Neural crest cell (in vitro differentiated cells): ENCODE data around the gene MED6. TPM values are rescaled to one million over a fixed set of nuclear protein-coding genes. Genes with fewer than 3 reads are reported as not detected.
A peak's percentile ranks its signal among the peaks of the same experiment; 100 is the strongest.

Experiments used
- DNase-seq: peaks from one replicate; pipeline ENCODE4 v3.0.0; 2021; ENCODE audit warnings: low read depth, mixed read lengths, low spot score
- H3K27ac Mint-ChIP-seq: one replicate; pipeline ENCODE4 v1.8.0; 2021; ENCODE audit warnings: mild to moderate bottlenecking, mixed read lengths; ENCODE audit not compliant: unreplicated experiment
- H3K27me3 Mint-ChIP-seq: 2 replicates; pipeline ENCODE4 v1.8.0; 2021; ENCODE audit warnings: low read depth, mild to moderate bottlenecking, mixed read lengths
- H3K36me3 Mint-ChIP-seq: 2 replicates; pipeline ENCODE4 v1.8.0; 2021; ENCODE audit warnings: low read depth, mild to moderate bottlenecking, mixed read lengths
- H3K4me1 Mint-ChIP-seq: 2 replicates; pipeline ENCODE4 v1.8.0; 2021; ENCODE audit warnings: mixed read lengths
- H3K4me3 Mint-ChIP-seq: one replicate; pipeline ENCODE4 v1.8.0; 2021; ENCODE audit warnings: mild to moderate bottlenecking, mixed read lengths
- H3K9me3 Mint-ChIP-seq: 2 replicates; pipeline ENCODE4 v1.8.0; 2021; ENCODE audit warnings: mixed read lengths
- CTCF ChIP-seq: fragments of 200-600 bp; sonication (generic); conservative IDR thresholded peaks from 2 replicates; pipeline ENCODE4 v1.5.0; 2021; ENCODE audit warnings: antibody characterized with exemption, mild to moderate bottlenecking
- total RNA-seq: library from RNA; stranded (reverse); gene quantifications from 2 replicates; pipeline ENCODE4 v1.2.1, GENCODE V29; 2021

MED6 gene
- total RNA-seq, 1 donor from 2014 or later = 52.3 TPM

DNA sequence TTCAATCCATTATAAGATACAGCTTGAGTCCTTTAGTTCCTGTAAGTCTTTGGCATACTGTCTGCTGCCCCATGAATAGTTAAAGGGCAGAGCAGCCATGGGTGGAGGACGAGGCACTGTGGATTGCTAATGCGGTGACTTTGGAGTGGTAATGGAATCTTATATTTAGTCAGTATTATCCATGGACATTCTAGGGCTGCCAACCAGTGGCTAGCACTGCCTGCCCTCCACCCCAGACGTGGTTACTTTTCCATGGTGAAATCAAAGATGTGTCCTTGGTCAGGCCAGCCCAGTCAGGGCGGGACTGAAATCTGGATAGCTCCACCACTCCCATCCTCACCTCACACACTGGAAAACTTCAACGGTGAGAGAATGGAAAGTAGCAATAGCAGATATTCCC lies 43.5 kb upstream of the MED6 start:
- H3K27me3 Mint-ChIP-seq = peaks cover 46% of the 10 kb centered on the region
- H3K27ac Mint-ChIP-seq = no peak overlapping the region

GRCh38 chr14:70642303-70643235 lies 42.1 kb upstream of the MED6 start:
- Mint-ChIP-seq H3K27ac (no peak overlapping the region), H3K9me3 (no peaks in the 10 kb centered on the region), H3K27me3 (peaks cover 57% of the 10 kb centered on the region), H3K4me3 (peak overlapping the region; percentile 88), H3K4me1 (peaks cover 22% of the 10 kb centered on the region), H3K36me3 (no peaks in the 10 kb centered on the region)
- DNase-seq = peak; percentile 32
- TF ChIP-seq CTCF = no peak

More for the DNA sequence above, 43.5 kb upstream of the MED6 start:
- no peak for TF ChIP-seq CTCF
- Mint-ChIP-seq H3K9me3 (no peaks in the 10 kb centered on the region), H3K36me3 (no peaks in the 10 kb centered on the region), H3K4me1 (peaks cover 22% of the 10 kb centered on the region), H3K4me3 (peak overlapping the region; percentile 88)
- DNase-seq = no peak

GRCh38 chr14:70641548-70642302 lies 41.3 kb upstream of the MED6 start, which contains the start of gene TTC9:
TSS of gene TTC9 (plus strand) at chr14:70641916. CDS start at chr14:70642130, 214 bp downstream.
- H3K36me3 Mint-ChIP-seq = no peaks in the 10 kb centered on the region
- H3K27ac Mint-ChIP-seq = no peak within 1 kb of the TSS
- peak within 1 kb of the TSS; percentile 94 for H3K4me3 Mint-ChIP-seq
- no peaks in the 10 kb centered on the region for H3K9me3 Mint-ChIP-seq
- H3K4me1 Mint-ChIP-seq = peaks cover 21% of the 10 kb centered on the region
- H3K27me3 Mint-ChIP-seq = peaks cover 62% of the 10 kb centered on the region
- no peak for TF ChIP-seq CTCF
- DNase-seq = peak; percentile 26

- Mint-ChIP-seq H3K36me3 (no peaks in the 10 kb centered on the region), H3K27ac (no peak overlapping the region), H3K27me3 (peaks cover 67% of the 10 kb centered on the region), H3K4me1 (peaks cover 19% of the 10 kb centered on the region), H3K9me3 (no peaks in the 10 kb centered on the region), H3K4me3 (peak overlapping the region; percentile 94)
- DNase-seq = no peak
- TF ChIP-seq CTCF = no peak
Observed at GRCh38 chr14:70640938-70641547, 40.6 kb upstream of the MED6 start.

- Mint-ChIP-seq H3K36me3 (no peaks in the 10 kb centered on the region), H3K9me3 (no peaks in the 10 kb centered on the region), H3K4me1 (peaks cover 15% of the 10 kb centered on the region), H3K27ac (no peak overlapping the region), H3K4me3 (no peak overlapping the region), H3K27me3 (peaks cover 73% of the 10 kb centered on the region)
- DNase-seq = no peak
- no peak for TF ChIP-seq CTCF
Observed at GRCh38 chr14:70638416-70638815, 38.0 kb upstream of the MED6 start.
